Bronchial epithelial cell (primary cell): Measurements from ENCODE around the gene METTL26. TPM values are rescaled to one million over a fixed set of nuclear protein-coding genes. Genes with fewer than 3 reads are reported as not detected.

Experiments used
- DNase-seq: peaks from one replicate; pipeline ENCODE4 v3.0.0-alpha.2; 2010; ENCODE audit warnings: low read depth
- FAIRE-seq: peaks from 2 replicates; lab custom pipeline; 2011; peaks lifted over from hg19 to GRCh38; lab: Jason Lieb, UNC
- H3K27me3 ChIP-seq: 2 replicates; pipeline ENCODE4 v1.5.1; 2011; ENCODE audit warnings: low read length; ENCODE audit not compliant: control insufficient read depth, insufficient read depth
- H3K36me3 ChIP-seq: 2 replicates; pipeline ENCODE4 v1.5.1; 2011; ENCODE audit warnings: low read length; ENCODE audit not compliant: control insufficient read depth, insufficient read depth
- H3K4me3 ChIP-seq: 2 replicates; pipeline ENCODE4 v1.5.1; 2011; ENCODE audit warnings: mild to moderate bottlenecking, low read depth, low read length, control low read depth
- total RNA-seq: library from RNA; depleted of rRNA; stranded (reverse); fragments of >200 nt; gene quantifications from 2 replicates; pipeline ENCODE4 v1.2.1, GENCODE V29; 2014
- TF ChIP-seq, protein P1 (sequence below): IDR thresholded peaks from 2 replicates; pipeline ENCODE4 v1.5.1; 2011; ENCODE audit warnings: mild to moderate bottlenecking, moderate library complexity, low read length, control low read depth, inconsistent platforms; ENCODE audit not compliant: insufficient read depth, severe bottlenecking

The METTL26 gene
- total RNA-seq, 1 donor from 2014 or later = 50.8 TPM

DNA sequence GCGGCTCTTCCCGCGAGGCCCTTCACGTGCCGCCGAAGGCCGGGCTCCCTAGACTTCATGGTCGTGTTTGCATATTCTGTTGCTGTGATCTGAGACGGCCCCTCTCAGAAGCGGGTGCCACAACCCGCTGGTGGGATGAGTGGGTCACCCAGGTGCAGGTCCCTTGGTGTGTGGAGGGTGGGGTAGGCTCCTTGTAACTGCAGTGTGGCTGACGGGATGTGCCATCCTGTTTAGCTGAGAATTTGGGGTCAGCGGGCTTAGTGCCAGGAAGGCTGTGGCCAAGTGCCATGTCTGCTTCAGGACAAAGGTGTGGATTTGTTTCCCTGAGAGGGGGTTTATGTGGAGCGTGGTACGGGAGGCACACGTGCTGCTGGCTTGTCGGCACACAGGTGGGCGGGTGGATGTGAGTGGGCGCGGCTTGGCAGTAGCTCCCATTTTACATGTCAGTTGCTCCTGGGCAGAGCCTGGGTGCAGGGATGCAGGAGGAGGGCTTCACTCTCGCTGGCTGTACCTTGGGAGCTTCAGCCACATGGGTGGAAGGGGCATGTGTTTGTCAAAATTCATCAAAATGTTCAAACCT is 14.5 kb downstream of the METTL26 start:
- Histone ChIP-seq H3K27me3 (peaks cover 2% of the 10 kb centered on the region), H3K36me3 (peaks cover 3% of the 10 kb centered on the region), H3K4me3 (no peak overlapping the region)
- FAIRE-seq = no peak
- TF ChIP-seq, protein P1, sequence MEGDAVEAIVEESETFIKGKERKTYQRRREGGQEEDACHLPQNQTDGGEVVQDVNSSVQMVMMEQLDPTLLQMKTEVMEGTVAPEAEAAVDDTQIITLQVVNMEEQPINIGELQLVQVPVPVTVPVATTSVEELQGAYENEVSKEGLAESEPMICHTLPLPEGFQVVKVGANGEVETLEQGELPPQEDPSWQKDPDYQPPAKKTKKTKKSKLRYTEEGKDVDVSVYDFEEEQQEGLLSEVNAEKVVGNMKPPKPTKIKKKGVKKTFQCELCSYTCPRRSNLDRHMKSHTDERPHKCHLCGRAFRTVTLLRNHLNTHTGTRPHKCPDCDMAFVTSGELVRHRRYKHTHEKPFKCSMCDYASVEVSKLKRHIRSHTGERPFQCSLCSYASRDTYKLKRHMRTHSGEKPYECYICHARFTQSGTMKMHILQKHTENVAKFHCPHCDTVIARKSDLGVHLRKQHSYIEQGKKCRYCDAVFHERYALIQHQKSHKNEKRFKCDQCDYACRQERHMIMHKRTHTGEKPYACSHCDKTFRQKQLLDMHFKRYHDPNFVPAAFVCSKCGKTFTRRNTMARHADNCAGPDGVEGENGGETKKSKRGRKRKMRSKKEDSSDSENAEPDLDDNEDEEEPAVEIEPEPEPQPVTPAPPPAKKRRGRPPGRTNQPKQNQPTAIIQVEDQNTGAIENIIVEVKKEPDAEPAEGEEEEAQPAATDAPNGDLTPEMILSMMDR = no peak
- no peak for DNase-seq

DNA sequence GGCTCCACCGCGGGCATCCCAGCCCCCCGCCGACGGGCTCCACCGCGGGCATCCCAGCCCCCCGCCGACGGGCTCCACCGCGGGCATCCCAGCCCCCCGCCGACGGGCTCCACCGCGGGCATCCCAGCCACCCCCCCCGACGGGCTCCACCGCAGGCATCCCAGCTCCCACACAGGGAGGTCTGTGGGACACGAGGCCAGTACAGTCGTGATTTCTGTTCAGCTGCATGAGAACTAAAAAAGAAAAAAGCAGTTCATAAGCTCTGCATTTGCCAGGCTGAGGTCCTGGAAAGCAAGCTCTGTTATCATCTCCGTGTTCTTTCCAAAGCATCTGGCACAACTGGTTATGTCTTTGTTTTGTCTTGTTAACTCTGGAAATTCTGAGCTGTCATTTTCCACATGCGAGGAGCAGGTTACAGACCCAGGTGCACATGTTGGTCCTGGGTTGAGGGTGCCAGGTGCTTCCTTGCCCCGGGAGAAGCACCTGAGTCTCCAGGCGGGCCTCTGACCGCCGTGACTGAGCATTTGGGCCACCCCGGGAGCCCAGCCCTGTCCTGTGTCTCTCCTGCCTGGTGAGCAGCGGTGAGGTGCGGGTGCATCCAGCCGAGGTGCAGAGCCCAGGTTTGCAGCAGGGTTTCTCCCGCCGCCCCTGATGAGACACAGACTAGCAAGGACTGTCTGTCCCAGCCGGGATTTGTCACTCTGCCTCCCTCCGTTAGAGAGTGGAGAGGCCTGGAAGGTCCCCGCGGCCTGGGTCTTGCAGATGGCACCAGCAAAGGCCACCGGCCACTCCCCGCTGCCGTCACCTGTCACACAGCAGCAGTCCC is 15.2 kb downstream of the METTL26 start:
- no peak for FAIRE-seq
- TF ChIP-seq, protein P1 = no peak
- Histone ChIP-seq H3K36me3 (peaks cover 3% of the 10 kb centered on the region), H3K4me3 (no peak overlapping the region), H3K27me3 (peaks cover 2% of the 10 kb centered on the region)
- DNase-seq = no peak

DNA sequence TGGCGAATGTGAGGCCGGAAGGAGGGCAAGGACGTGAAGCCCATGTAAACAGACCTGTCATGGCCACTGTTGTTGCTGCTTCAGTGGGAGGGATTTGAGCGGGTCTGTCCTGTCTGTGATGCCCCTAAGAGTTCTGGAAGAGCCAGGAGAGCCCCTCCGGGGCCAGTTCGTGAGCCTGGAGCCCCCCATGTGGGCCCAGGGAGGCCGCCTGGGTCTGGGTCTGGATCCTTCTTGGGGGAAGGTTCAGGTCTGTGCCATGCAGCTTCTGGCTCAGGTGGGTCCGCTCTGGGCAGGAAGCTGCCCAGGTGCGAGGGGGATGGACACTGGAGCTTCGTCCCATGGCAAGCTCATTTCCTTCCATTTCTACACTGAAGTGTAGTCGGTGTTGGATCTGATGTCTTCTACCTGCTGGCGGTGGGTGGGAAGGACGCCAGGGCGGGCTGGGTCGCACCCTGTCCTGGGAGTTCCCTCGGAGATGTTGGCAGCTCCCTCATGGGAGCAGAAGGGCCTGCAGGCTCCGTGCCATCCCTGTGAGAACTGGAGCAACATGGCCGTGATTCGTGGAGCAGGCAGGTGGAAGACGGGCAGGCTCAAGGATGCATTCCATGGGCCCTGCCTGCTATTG is 16.5 kb downstream of the METTL26 start:
- FAIRE-seq = no peak
- peaks cover 2% of the 10 kb centered on the region for H3K27me3 ChIP-seq

DNA sequence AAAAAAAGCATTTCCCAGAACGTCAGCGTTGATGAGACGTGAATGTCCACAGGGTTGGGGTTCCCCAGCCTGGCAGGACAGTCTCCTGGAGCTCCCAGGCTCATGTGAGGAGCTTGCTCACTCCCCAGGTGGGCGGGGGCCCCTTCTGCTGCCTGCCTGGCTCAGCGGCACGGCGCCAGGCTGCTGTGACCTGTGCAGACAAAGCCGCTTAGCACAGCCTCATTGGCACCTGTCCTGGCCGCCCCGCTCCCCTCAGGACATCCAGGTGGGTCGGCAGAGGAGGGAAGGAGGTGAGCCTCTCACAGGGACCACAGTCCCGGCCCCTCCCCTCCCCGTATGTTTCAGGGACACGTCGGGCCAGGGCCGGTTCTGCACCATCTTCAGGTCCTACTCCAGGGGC is 18.2 kb downstream of the METTL26 start:
- no peak for DNase-seq
- peaks cover 3% of the 10 kb centered on the region for H3K36me3 ChIP-seq
- FAIRE-seq = no peak
- TF ChIP-seq, protein P1 = no peak
- peaks cover 2% of the 10 kb centered on the region for H3K27me3 ChIP-seq
- H3K4me3 ChIP-seq = no peak overlapping the region

More for the DNA sequence above, 16.5 kb downstream of the METTL26 start:
- no peak for DNase-seq
- TF ChIP-seq, protein P1 = no peak
- Histone ChIP-seq H3K36me3 (peaks cover 1% of the 10 kb centered on the region), H3K4me3 (no peak overlapping the region)

DNA sequence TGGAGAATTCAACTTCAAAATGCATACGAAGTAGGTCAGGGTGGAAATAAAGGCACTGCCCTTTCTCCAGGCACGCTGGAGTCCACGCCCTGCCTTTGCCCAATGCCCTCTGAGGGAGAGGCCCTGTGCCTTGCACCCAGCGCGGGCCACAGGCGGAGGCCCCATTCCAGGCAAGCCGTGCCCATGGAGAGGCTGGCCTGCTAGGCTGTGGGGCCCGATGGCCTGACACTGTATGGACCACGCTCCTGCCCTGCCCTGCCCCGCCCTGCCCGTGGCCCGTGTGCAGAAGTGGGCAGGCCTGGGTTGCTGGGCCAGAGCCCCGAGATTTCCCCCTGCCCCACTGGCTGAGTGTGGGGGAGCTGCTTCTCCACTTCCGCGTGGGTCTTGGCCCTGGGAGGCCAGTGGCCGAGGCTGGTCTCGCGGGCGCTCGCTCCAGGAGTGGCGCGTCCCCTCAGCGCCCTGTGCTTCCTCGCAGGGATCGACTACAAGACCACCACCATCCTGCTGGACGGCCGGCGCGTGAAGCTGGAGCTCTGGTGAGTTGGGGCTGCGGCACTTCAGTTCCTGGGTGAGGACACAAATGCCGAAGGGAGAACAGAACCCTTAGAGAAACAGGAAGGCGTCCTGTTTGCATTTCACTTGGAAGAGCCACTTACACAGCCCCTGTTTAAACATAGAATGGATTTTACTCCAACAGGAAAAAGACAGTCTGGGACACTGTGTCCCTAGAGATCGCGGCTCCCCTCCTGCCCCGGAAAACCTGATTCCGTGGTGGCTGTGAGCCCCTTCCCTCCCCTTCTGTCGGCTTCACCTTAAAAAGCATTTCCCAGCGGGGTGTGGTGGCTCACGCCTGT is 19.1 kb downstream of the METTL26 start:
- no peak for FAIRE-seq

More for the DNA sequence above, 19.1 kb downstream of the METTL26 start:
- TF ChIP-seq, protein P1 = no peak
- Histone ChIP-seq H3K36me3 (peaks cover 3% of the 10 kb centered on the region), H3K27me3 (peaks cover 2% of the 10 kb centered on the region), H3K4me3 (no peak overlapping the region)
- DNase-seq = no peak
